Thymus (tissue), 11 donors: ENCODE results near the gene PALM2AKAP2. TPM values are rescaled to one million over a fixed set of nuclear protein-coding genes. Genes with fewer than 3 reads are reported as not detected.

ENCODE experiments used
- DNase-seq, 9 donors: peaks; one replicate each; pipeline ENCODE4 v3.0.0-alpha.2; 2013; ENCODE audit warnings: low spot score in 9 of 9, low read depth in 6 of 9, missing footprints in 1 of 9
- H3K27ac ChIP-seq, 2 donors: one replicate each; pipeline ENCODE4 v1.5.1; 2013; ENCODE audit warnings: control low read depth in 1 of 2, low read depth in 1 of 2, low read length in 1 of 2, mild to moderate bottlenecking in 1 of 2, moderate library complexity in 1 of 2
- H3K27me3 ChIP-seq, 2 donors: one replicate each; pipeline ENCODE4 v1.5.1; 2013; ENCODE audit warnings: low read length in 1 of 2; ENCODE audit not compliant: control insufficient read depth in 2 of 2, insufficient read depth in 1 of 2
- H3K36me3 ChIP-seq, 2 donors: one replicate each; pipeline ENCODE4 v1.5.1; 2013; ENCODE audit warnings: low read length in 1 of 2, mild to moderate bottlenecking in 1 of 2, moderate library complexity in 1 of 2; ENCODE audit not compliant: control insufficient read depth in 2 of 2, insufficient read depth in 2 of 2
- H3K4me1 ChIP-seq, 2 donors: one replicate each; pipeline ENCODE4 v1.5.1; 2013; ENCODE audit warnings: low read length in 2 of 2; ENCODE audit not compliant: control insufficient read depth in 2 of 2, insufficient read depth in 2 of 2
- H3K4me3 ChIP-seq, 2 donors: one replicate each; pipeline ENCODE4 v1.5.1; 2013; ENCODE audit warnings: low read length in 2 of 2, control low read depth in 1 of 2, mild to moderate bottlenecking in 1 of 2
- H3K9me3 ChIP-seq, 2 donors: one replicate each; pipeline ENCODE4 v1.5.1; 2013; ENCODE audit warnings: low read length in 1 of 2, mild to moderate bottlenecking in 1 of 2; ENCODE audit not compliant: control insufficient read depth in 2 of 2, insufficient read depth in 1 of 2
- WGBS: extraction: QIAGEN DNeasy Blood & Tissue Kit; methylation state at CpG from one replicate; pipeline ENCODE4 v1.1.7; 2013; 5-methylcytosine and 5-hydroxymethylcytosine counted together
- polyA plus RNA-seq: library from polyadenylated mRNA; stranded (reverse); fragments of 200-250 nt; gene quantifications from one replicate; pipeline ENCODE4 v1.2.3, GENCODE V29; 2013
- total RNA-seq: library from RNA; stranded (reverse); fragments of 120-200 nt; gene quantifications from one replicate; pipeline ENCODE4 v1.2.4, GENCODE V29; 2013
- donor health status: healthy.

The PALM2AKAP2 gene
- total and polyA plus RNA-seq, 2 donors, result 0.30 to 0.76 TPM

DNA sequence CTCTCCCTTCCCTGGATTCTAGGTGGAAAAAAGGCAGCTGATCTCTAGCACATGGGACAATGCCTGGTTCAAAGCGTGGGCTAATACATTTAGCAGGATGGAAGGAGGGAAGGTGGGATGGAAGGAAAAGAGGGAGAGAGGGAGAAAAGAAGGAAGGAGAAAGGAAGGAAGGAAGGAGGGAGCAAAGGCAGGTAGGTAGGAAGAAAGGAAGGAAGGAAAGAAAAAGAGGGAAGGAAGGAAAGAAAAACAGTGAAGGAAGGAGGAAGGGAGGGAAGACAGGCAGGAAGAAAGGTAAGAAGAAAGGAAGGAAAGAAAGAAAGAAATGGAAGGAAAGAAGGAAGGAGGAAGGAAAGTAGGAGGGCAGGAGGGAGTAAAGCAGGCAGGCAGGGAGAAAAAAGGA is 12.2 kb upstream of the PALM2AKAP2 start:
- 70% methylated on average over 1 of the region's 1 CpG for WGBS
- H3K4me1 ChIP-seq, result no peaks in the 10 kb centered on the region
- no peak overlapping the region for H3K4me3 ChIP-seq
- H3K27me3 ChIP-seq, result peaks cover 0 to 2% of the 10 kb centered on the region in 2 donors
- no peaks in the 10 kb centered on the region for H3K36me3 ChIP-seq
- no peak overlapping the region for H3K27ac ChIP-seq
- H3K9me3 ChIP-seq, result no peaks in the 10 kb centered on the region
- DNase-seq, result no peak

DNA sequence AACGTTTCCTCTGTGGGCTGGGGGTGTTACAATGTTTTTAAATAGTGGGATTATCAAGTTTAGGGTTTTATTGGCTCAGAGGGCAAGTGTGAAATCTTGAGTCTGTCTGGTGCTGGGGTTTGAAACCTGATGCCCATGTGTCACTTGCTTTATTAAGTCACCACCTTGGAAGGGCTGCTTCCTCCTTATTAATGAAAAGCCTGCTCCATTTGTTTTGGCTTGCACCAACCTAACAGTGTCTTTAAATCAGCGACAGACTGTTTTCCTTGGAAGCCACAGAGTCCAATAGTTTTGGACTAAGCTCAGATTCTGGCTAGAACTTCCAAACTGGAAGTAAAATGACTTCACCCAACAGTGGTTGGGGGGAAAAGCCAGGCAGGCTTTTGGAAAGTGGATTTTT is 10.7 kb upstream of the PALM2AKAP2 start:
- H3K9me3 ChIP-seq, result no peaks in the 10 kb centered on the region
- WGBS, result 31% methylated on average over 2 of the region's 2 CpGs
- DNase-seq, result no peak

DNA sequence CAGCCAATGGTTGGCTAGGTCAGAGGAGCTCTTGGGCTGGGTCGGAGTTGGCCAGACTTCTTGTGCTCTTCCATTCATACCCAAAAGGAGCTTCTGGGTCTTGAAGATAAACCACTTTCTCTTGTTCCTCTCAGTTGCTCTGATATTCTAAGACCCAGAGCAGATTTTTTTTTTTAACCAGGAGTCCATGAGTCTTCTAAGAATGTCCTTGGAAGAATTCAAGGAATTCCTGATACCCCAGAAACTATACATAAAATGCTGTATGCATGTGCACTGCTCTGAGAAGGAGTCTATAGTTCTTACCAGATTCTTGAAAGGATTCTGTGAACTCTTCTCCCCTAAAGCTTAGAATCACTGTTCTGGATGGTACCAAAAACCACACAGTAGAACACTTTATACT is 9.9 kb upstream of the PALM2AKAP2 start:
- no peak for DNase-seq
- Histone ChIP-seq H3K9me3 (no peaks in the 10 kb centered on the region), H3K4me1 (no peaks in the 10 kb centered on the region), H3K36me3 (no peaks in the 10 kb centered on the region), H3K27ac (no peak overlapping the region), H3K4me3 (no peak overlapping the region), H3K27me3 (peaks cover 2 to 3% of the 10 kb centered on the region in 2 donors)
- 92% methylated on average over 1 of the region's 1 CpG for WGBS

More for the DNA sequence above, 10.7 kb upstream of the PALM2AKAP2 start:
- Histone ChIP-seq H3K4me3 (no peak overlapping the region), H3K36me3 (no peaks in the 10 kb centered on the region), H3K4me1 (no peaks in the 10 kb centered on the region), H3K27me3 (peaks cover 2 to 3% of the 10 kb centered on the region in 2 donors), H3K27ac (no peak overlapping the region)

DNA sequence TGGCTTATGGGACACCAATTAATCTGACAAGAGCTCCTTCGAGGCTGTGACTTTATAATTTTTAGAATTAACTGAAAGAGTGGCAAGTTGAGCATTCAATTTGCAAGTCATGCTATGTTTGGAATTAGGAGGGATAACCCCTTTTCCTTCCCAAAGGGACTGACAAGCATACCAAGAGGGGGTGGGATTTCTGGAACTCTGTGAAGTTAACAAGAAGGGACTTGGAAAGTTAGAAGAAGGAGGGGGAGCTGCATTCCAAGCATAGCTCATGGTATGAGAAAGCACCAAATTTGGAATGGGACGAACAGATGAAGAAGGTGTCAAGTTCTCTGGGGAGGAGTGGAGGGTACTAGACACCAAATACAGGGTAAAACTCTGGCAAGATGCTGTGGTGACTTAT is 8.9 kb upstream of the PALM2AKAP2 start:
- Histone ChIP-seq H3K4me3 (no peak overlapping the region), H3K4me1 (no peaks in the 10 kb centered on the region), H3K9me3 (no peaks in the 10 kb centered on the region), H3K27me3 (peaks cover 2 to 3% of the 10 kb centered on the region in 2 donors), H3K36me3 (no peaks in the 10 kb centered on the region), H3K27ac (no peak overlapping the region)
- DNase-seq, result no peak
- whole genome bisulfite sequencing, result 74% methylated on average over 2 of the region's 2 CpGs

DNA sequence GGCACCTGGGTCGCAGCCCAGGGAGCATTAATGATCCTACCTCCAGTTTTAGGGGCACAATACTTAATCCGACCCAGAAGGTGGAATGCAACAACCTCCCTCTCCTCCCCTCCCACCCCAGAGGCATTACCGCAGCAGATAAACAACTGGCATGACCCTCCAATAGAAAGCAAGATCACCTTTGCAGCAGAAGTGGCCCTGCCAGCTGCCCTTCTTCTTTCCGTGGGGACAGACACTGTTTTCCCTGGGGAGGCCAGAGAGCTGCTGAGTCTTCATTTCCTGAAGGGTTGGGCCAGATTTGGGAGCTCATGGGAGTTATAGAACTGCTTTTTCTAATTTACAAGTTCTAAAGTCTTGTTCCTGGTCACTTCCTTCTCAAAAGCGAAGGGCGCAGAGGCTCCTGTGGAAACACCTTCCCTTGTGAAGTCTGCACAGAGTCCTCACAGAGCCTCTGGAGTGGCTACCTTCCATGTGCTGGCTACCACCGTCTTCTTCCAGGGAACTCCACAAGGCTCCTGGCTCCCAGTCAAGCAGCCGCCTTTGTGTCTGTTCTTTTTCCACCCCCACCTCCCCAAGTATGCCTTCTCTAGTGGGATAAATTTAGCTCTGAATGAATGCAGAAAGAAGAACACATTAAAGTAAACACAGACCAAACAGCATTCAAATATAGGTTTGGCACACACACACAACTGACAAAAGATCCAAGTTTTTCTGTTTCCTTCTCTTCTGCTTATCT is 8.0 kb upstream of the PALM2AKAP2 start:
- Histone ChIP-seq H3K36me3 (no peaks in the 10 kb centered on the region), H3K27me3 (peaks cover 2 to 3% of the 10 kb centered on the region in 2 donors), H3K27ac (no peak overlapping the region), H3K4me1 (no peaks in the 10 kb centered on the region), H3K9me3 (no peaks in the 10 kb centered on the region), H3K4me3 (no peak overlapping the region)
- WGBS, result 56% methylated on average over 8 of the region's 8 CpGs
- no peak for DNase-seq

DNA sequence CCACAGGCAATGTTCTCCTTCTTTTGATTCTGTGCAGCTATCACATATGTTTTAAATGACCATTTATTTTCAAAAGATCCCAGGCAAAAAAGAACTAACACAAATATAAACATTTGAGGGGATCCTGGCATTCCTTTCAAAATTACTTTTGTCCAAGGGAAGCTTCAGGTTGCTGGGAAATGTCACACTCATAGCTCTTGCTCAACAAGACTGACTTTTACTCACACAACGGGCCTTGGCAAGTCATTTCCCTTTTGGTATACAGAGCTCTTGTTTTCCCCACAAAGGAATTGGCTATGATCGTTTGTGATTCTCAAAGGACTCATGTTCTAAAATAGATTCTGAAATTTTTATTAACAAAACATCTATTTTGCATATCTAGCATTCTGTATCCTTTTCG is 4.5 kb upstream of the PALM2AKAP2 start:
- H3K4me1 ChIP-seq, result no peaks in the 10 kb centered on the region
- no peaks in the 10 kb centered on the region for H3K36me3 ChIP-seq
- H3K4me3 ChIP-seq, result no peak overlapping the region
- peaks cover 14 to 15% of the 10 kb centered on the region in 2 donors for H3K27me3 ChIP-seq
- H3K27ac ChIP-seq, result no peak overlapping the region
- 83% methylated on average over 3 of the region's 3 CpGs for WGBS
- no peak for DNase-seq
- H3K9me3 ChIP-seq, result no peaks in the 10 kb centered on the region

DNA sequence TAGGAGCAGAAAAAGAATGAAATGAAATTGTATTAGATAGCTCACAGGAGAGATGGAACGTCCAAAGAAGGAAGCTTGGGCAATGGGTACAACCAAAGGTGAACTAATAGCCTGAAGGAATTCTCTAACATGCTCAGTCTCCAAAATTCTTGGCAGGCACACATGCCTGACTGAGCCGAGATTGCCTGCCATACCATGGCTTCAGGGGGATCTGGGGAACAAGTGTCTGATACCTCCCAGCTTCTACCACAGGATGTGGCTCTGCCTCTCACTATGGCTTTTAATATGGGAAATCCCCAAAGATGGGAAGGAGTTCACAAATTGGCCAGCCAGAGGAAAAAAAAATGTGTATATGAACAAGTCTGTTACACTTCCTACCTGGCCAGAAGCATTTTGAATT is 3.6 kb upstream of the PALM2AKAP2 start:
- no peak overlapping the region for H3K4me3 ChIP-seq
- WGBS, result 80% methylated on average over 2 of the region's 2 CpGs
- DNase-seq, result no peak
- H3K27me3 ChIP-seq, result peaks cover 21% of the 10 kb centered on the region in 2 donors
- H3K36me3 ChIP-seq, result no peaks in the 10 kb centered on the region
- H3K27ac ChIP-seq, result no peak overlapping the region
- H3K9me3 ChIP-seq, result no peaks in the 10 kb centered on the region
- H3K4me1 ChIP-seq, result no peaks in the 10 kb centered on the region

DNA sequence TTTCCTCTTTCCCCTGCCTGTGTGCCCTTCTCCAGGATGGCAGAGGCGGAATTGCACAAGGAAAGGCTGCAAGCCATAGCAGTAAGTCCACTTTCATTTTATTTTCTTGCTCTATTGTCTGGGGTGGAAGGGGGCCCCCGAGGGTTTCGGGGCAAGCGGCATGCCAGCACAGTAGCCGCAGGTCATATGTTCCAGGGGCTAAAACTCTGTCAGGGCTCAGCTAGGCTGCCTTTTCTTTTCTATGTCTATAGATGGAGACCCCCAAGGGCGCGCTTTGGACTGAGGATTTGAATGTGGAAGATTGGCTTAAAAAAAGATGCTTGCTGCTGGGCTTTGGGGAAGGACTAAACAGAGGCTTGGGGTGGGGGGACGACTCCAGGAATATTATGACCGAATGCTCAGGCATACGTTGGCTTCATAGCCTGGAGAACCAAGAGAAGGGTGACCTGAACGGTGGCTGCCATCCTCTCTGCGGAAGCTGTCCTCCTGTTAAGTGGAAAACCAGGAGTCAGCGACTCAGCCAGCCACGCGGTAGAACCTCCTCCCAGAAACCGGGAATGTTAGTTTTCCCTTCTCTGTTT is 545 bp downstream of the PALM2AKAP2 start:
- DNase-seq, result no peak
- WGBS, result 14% methylated on average over 16 of the region's 16 CpGs
- Histone ChIP-seq H3K9me3 (no peaks in the 10 kb centered on the region), H3K27ac (no peak overlapping the region), H3K27me3 (peaks cover 21 to 27% of the 10 kb centered on the region in 2 donors), H3K4me1 (no peaks in the 10 kb centered on the region), H3K36me3 (no peaks in the 10 kb centered on the region), H3K4me3 (peak overlapping the region in 1 of 2 donors; percentile 17)

DNA sequence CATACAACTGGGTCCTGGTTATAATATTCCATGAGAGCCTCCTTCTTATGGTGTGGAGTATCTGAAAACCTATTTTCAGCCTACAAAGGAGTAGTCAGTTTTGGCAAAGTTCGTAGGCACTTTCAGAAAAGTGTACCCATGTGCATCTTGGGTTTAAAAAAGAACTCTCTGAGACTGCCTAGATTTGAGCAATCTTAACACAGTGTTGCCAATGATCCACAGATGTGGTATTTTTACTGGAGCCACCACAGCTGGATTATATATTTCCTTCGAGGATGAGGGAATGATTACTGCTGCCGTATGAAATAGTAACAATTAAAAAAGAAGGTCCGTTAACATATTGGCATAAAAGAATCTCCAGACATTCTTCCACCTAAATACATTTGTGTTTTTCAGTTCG is 1.1 kb downstream of the PALM2AKAP2 start:
- no peaks in the 10 kb centered on the region for H3K4me1 ChIP-seq
- H3K9me3 ChIP-seq, result no peaks in the 10 kb centered on the region
- WGBS, result 93% methylated on average over 5 of the region's 5 CpGs
- H3K36me3 ChIP-seq, result no peaks in the 10 kb centered on the region
- no peak for DNase-seq
- peaks cover 21 to 27% of the 10 kb centered on the region in 2 donors for H3K27me3 ChIP-seq
- H3K4me3 ChIP-seq, result no peak overlapping the region
- no peak overlapping the region for H3K27ac ChIP-seq
